Fibroblast of lung (primary cell): ENCODE data around the gene ACAD10.

Source experiments
- EZH2 ChIP-seq: IDR thresholded peaks from 2 replicates; pipeline ENCODE4 v1.5.1; 2012; ENCODE audit warnings: low read length, control low read depth, mild to moderate bottlenecking; ENCODE audit errors: missing control alignments
- TF ChIP-seq, protein P1 (sequence below), 2 donors: IDR thresholded peaks in 1 of 2; conservative IDR thresholded peaks in 1 of 2; 1 replicate in 1 of 2; 2 replicates in 1 of 2; pipeline ENCODE4 v1.5.1; 2011 to 2012; ENCODE audit warnings: low read length in 2 of 2, control low read depth in 1 of 2, inconsistent platforms in 1 of 2, low read depth in 1 of 2, mild to moderate bottlenecking in 1 of 2

GRCh38 chr12:111758120-111758561 lies 72.3 kb downstream of the ACAD10 start:
- TF ChIP-seq, protein P1, sequence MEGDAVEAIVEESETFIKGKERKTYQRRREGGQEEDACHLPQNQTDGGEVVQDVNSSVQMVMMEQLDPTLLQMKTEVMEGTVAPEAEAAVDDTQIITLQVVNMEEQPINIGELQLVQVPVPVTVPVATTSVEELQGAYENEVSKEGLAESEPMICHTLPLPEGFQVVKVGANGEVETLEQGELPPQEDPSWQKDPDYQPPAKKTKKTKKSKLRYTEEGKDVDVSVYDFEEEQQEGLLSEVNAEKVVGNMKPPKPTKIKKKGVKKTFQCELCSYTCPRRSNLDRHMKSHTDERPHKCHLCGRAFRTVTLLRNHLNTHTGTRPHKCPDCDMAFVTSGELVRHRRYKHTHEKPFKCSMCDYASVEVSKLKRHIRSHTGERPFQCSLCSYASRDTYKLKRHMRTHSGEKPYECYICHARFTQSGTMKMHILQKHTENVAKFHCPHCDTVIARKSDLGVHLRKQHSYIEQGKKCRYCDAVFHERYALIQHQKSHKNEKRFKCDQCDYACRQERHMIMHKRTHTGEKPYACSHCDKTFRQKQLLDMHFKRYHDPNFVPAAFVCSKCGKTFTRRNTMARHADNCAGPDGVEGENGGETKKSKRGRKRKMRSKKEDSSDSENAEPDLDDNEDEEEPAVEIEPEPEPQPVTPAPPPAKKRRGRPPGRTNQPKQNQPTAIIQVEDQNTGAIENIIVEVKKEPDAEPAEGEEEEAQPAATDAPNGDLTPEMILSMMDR (conservative IDR thresholded peaks at IDR 0.05 in 1 of 2, IDR thresholded peaks at IDR 0.05 in 1 of 2; ENCODE audit: low read depth in 1 of 2, low read length in 2 of 2): no peak
- TF ChIP-seq EZH2: no peak
